Natural killer cell (primary cell): Measurements from ENCODE around the gene OLFML2B. TPM values are rescaled to one million over a fixed set of nuclear protein-coding genes. Genes with fewer than 3 reads are reported as not detected.

Source experiments
- ATAC-seq, 3 donors: fragments of 150-1000 bp in 2 of 3; fragments of 200-7000 bp in 1 of 3; cut with Tn5 transposase; 1 replicate in 1 of 3; 2 replicates in 2 of 3; pipeline ENCODE4 v1.10.0; 2021; ENCODE audit warnings: mild to moderate bottlenecking in 2 of 3, moderate library complexity in 2 of 3
- DNase-seq, 2 donors: peaks; one replicate each; pipeline versions ENCODE4 v3.0.0 to v3.0.0-alpha.2; 2013 to 2021; ENCODE audit warnings: mixed read lengths in 1 of 2
- H3K27ac ChIP-seq: one replicate; pipeline ENCODE4 v1.5.1; 2013; ENCODE audit warnings: mild to moderate bottlenecking, low read length
- H3K27me3 ChIP-seq: one replicate; pipeline ENCODE4 v1.6.1; 2013; ENCODE audit warnings: low read length; ENCODE audit not compliant: control insufficient read depth, insufficient read depth
- H3K36me3 ChIP-seq: one replicate; pipeline ENCODE4 v1.6.1; 2013; ENCODE audit warnings: low read length; ENCODE audit not compliant: control insufficient read depth, insufficient read depth
- H3K4me1 ChIP-seq: one replicate; pipeline ENCODE4 v1.6.1; 2013; ENCODE audit warnings: low read length; ENCODE audit not compliant: control insufficient read depth, insufficient read depth
- H3K4me3 ChIP-seq: one replicate; pipeline ENCODE4 v1.5.1; 2013; ENCODE audit warnings: low read length
- H3K9me3 ChIP-seq: one replicate; pipeline ENCODE4 v1.6.1; 2013; ENCODE audit warnings: low read length; ENCODE audit not compliant: control insufficient read depth, insufficient read depth
- H3K27ac Mint-ChIP-seq, 2 donors: one replicate each; pipeline ENCODE4 v1.8.0; 2022; ENCODE audit warnings: mild to moderate bottlenecking in 2 of 2, mixed read lengths in 2 of 2, moderate library complexity in 1 of 2
- H3K27me3 Mint-ChIP-seq, 2 donors: one replicate each; pipeline ENCODE4 v1.8.0; 2022; ENCODE audit warnings: low read depth in 2 of 2, mixed read lengths in 2 of 2
- H3K36me3 Mint-ChIP-seq: one replicate; pipeline ENCODE4 v1.8.0; 2022; ENCODE audit warnings: mixed read lengths
- H3K4me1 Mint-ChIP-seq, 2 donors: one replicate each; pipeline ENCODE4 v1.8.0; 2022; ENCODE audit warnings: mixed read lengths in 2 of 2
- H3K4me3 Mint-ChIP-seq: one replicate; pipeline ENCODE4 v1.8.0; 2022; ENCODE audit warnings: mild to moderate bottlenecking, moderate library complexity, mixed read lengths
- H3K9me3 Mint-ChIP-seq, 2 donors: one replicate each; pipeline ENCODE4 v1.8.0; 2022; ENCODE audit warnings: mixed read lengths in 2 of 2
- WGBS: methylation state at CpG from one replicate; pipeline ENCODE4 v1.1.7; 2013; ENCODE audit warnings: missing lambda C conversion rate; ENCODE audit not compliant: insufficient coverage; 5-methylcytosine and 5-hydroxymethylcytosine counted together
- intact Hi-C: fragments of 100-400 bp; cut with micrococcal nuclease; formaldehyde crosslinking; loops from one replicate; pipeline ENCODE4 v1.14.2; 2022
- total RNA-seq, 4 donors: library from RNA; stranded (reverse); fragments of 120-200 nt in 1 of 4; gene quantifications; one replicate each; pipeline versions ENCODE4 v1.2.3 to v1.2.4, GENCODE V29; 2013 to 2022
- TF ChIP-seq, protein P1 (sequence below): fragments of 200-600 bp; IDR thresholded peaks from one replicate; pipeline ENCODE4 v1.8.0; 2022; ENCODE audit warnings: antibody characterized with exemption

The OLFML2B gene
- total RNA-seq, 3 donors from 2014 or later (not counting 1 experiment from before 2014, with no cell fraction given): 0.33 TPM; not detected in 2

GRCh38 chr1:161946071-161946987, 77.3 kb downstream of the OLFML2B start:
- intact Hi-C loops: no loop called here
- no peak overlapping the region for H3K4me3 Mint-ChIP-seq
- H3K36me3 Mint-ChIP-seq: no peaks in the 10 kb centered on the region
- Histone ChIP-seq H3K36me3 (peaks cover 13% of the 10 kb centered on the region), H3K27ac (no peak overlapping the region), H3K4me3 (no peak overlapping the region), H3K9me3 (no peaks in the 10 kb centered on the region), H3K4me1 (no peaks in the 10 kb centered on the region), H3K27me3 (no peaks in the 10 kb centered on the region)
- H3K27me3 Mint-ChIP-seq: no peaks in the 10 kb centered on the region
- WGBS: 96% methylated on average over 5 of the region's 5 CpGs
- DNase-seq (no peak), ATAC-seq (no peak)
- H3K9me3 Mint-ChIP-seq: no peaks in the 10 kb centered on the region
- TF ChIP-seq, protein P1, sequence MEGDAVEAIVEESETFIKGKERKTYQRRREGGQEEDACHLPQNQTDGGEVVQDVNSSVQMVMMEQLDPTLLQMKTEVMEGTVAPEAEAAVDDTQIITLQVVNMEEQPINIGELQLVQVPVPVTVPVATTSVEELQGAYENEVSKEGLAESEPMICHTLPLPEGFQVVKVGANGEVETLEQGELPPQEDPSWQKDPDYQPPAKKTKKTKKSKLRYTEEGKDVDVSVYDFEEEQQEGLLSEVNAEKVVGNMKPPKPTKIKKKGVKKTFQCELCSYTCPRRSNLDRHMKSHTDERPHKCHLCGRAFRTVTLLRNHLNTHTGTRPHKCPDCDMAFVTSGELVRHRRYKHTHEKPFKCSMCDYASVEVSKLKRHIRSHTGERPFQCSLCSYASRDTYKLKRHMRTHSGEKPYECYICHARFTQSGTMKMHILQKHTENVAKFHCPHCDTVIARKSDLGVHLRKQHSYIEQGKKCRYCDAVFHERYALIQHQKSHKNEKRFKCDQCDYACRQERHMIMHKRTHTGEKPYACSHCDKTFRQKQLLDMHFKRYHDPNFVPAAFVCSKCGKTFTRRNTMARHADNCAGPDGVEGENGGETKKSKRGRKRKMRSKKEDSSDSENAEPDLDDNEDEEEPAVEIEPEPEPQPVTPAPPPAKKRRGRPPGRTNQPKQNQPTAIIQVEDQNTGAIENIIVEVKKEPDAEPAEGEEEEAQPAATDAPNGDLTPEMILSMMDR: no peak
- no peak overlapping the region for H3K27ac Mint-ChIP-seq
- H3K4me1 Mint-ChIP-seq: no peaks in the 10 kb centered on the region

- WGBS: 89% methylated on average over 3 of the region's 3 CpGs
- ATAC-seq (no peak), DNase-seq (no peak)
- TF ChIP-seq, protein P1: no peak
- Histone ChIP-seq H3K27ac (no peak overlapping the region), H3K27me3 (no peaks in the 10 kb centered on the region), H3K9me3 (no peaks in the 10 kb centered on the region), H3K4me1 (no peaks in the 10 kb centered on the region), H3K36me3 (peaks cover 13% of the 10 kb centered on the region), H3K4me3 (no peak overlapping the region)
- H3K36me3 Mint-ChIP-seq: no peaks in the 10 kb centered on the region
- H3K9me3 Mint-ChIP-seq: no peaks in the 10 kb centered on the region
- H3K4me3 Mint-ChIP-seq: no peak overlapping the region
- intact Hi-C loops: no loop called here
- H3K27ac Mint-ChIP-seq: no peak overlapping the region
- no peaks in the 10 kb centered on the region for H3K4me1 Mint-ChIP-seq
- H3K27me3 Mint-ChIP-seq: no peaks in the 10 kb centered on the region
Observed at GRCh38 chr1:161945306-161946060, 78.2 kb downstream of the OLFML2B start.

GRCh38 chr1:161944381-161944780, 79.3 kb downstream of the OLFML2B start:
- WGBS: 97% methylated on average over 2 of the region's 2 CpGs
- Histone ChIP-seq H3K9me3 (no peaks in the 10 kb centered on the region), H3K4me1 (no peaks in the 10 kb centered on the region), H3K27me3 (no peaks in the 10 kb centered on the region), H3K36me3 (peaks cover 13% of the 10 kb centered on the region), H3K4me3 (no peak overlapping the region), H3K27ac (no peak overlapping the region)
- Mint-ChIP-seq H3K27ac (peak overlapping the region in 1 of 2 donors; percentile 47), H3K27me3 (no peaks in the 10 kb centered on the region), H3K4me1 (no peaks in the 10 kb centered on the region), H3K9me3 (no peaks in the 10 kb centered on the region), H3K4me3 (no peak overlapping the region), H3K36me3 (no peaks in the 10 kb centered on the region)
- no peak for ATAC-seq
- no peak for DNase-seq
- TF ChIP-seq, protein P1: no peak
- intact Hi-C loops: no loop called here
